Activated naive CD4-positive, alpha-beta T cell treated with anti-CD3 and anti-CD28 coated beads for 36 hours (primary cell): ENCODE results near the gene STX4. TPM values are rescaled to one million over a fixed set of nuclear protein-coding genes. Genes with fewer than 3 reads are reported as not detected.

ENCODE experiments used
- CTCF ChIA-PET: fragments of 350-600 bp; sonication (Branson Sonifier 250); formaldehyde crosslinking; loops from one replicate; lab custom pipeline; 2021; ENCODE audit warnings: antibody characterized with exemption; lab: Charles Lee
- DNase-seq: peaks from one replicate; pipeline ENCODE4 v3.0.0-alpha.2; 2020
- H3K27ac Mint-ChIP-seq: one replicate; pipeline ENCODE4 v1.8.0; 2021; ENCODE audit warnings: mild to moderate bottlenecking, mixed read lengths
- H3K27me3 Mint-ChIP-seq: one replicate; pipeline ENCODE4 v1.8.0; 2021; ENCODE audit warnings: low read depth, mixed read lengths
- H3K36me3 Mint-ChIP-seq: one replicate; pipeline ENCODE4 v1.8.0; 2021; ENCODE audit warnings: low read depth, mixed read lengths
- H3K4me1 Mint-ChIP-seq: one replicate; pipeline ENCODE4 v1.8.0; 2021; ENCODE audit warnings: low read depth, mixed read lengths
- H3K4me3 Mint-ChIP-seq: one replicate; pipeline ENCODE4 v1.8.0; 2021; ENCODE audit warnings: mild to moderate bottlenecking, moderate library complexity, mixed read lengths
- H3K9me3 Mint-ChIP-seq: one replicate; pipeline ENCODE4 v1.8.0; 2021; ENCODE audit warnings: mixed read lengths
- intact Hi-C: fragments of 100-400 bp; cut with micrococcal nuclease; formaldehyde crosslinking; loops from one replicate; pipeline ENCODE4 v1.15.1; 2023
- total RNA-seq, 2 experiments: library from RNA; stranded (reverse); gene quantifications; one replicate each; pipeline ENCODE4 v1.2.3, GENCODE V29; 2021

The STX4 gene
- total RNA-seq, 2 experiments from 2014 or later, result 32.9 to 38.0 TPM

- Mint-ChIP-seq H3K4me3 (no peak overlapping the region), H3K4me1 (peaks cover 35% of the 10 kb centered on the region), H3K27ac (no peak overlapping the region), H3K9me3 (no peaks in the 10 kb centered on the region), H3K27me3 (no peaks in the 10 kb centered on the region), H3K36me3 (peaks cover 19% of the 10 kb centered on the region)
- CTCF ChIA-PET, result interaction anchor here (0.7 kb wide), 1 partner anchor 79 kb away, joined by 3 read pairs; no protein-coding TSS in a partner anchor
- intact Hi-C loops, result no loop called here
- no peak for DNase-seq
Observed at GRCh38 chr16:31063495-31063842, 30.1 kb downstream of the STX4 start.

DNA sequence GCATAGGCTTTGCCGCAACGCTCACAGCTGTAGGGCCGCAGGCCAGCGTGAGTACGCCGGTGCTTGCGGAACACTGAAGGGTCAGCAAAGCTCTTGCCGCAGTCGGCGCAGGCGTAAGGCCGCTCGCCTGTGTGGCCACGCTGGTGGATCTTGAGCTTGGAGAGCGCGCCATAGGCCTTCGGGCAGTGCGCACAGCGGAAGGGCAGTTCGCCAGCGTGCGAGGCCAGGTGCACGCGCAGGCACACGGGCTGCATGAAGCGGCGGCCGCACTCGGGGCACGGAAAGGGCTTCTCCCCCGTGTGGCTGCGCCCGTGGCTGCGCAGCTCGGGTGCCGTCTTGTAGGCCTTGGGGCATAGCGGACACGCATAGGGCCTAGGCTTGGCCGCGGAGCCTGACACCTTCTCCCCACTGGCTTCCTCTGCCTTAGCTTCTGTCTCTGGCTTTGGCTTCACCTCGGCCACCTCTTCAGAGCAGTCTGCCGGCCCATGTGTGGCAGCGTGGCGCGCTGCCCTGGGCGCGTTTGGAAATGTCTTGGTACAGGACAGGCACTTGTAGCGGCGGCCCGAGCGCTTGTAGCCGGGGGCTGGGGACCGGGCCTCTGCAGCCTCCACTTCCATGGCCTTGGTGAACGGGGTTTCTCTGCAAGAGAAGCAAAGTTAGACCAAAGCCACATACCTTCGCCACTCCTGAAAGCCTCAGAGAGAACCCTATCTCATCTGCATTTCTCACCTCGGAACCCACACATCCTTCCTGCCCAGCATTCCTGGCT is 30.7 kb downstream of the STX4 start:
- CTCF ChIA-PET, result no interaction called here
- Mint-ChIP-seq H3K27me3 (no peaks in the 10 kb centered on the region), H3K4me1 (peaks cover 38% of the 10 kb centered on the region), H3K27ac (peak overlapping the region; percentile 6), H3K9me3 (no peaks in the 10 kb centered on the region), H3K4me3 (no peak overlapping the region), H3K36me3 (peaks cover 19% of the 10 kb centered on the region)
- intact Hi-C loops, result no loop called here
- peak; percentile 13 for DNase-seq

DNA sequence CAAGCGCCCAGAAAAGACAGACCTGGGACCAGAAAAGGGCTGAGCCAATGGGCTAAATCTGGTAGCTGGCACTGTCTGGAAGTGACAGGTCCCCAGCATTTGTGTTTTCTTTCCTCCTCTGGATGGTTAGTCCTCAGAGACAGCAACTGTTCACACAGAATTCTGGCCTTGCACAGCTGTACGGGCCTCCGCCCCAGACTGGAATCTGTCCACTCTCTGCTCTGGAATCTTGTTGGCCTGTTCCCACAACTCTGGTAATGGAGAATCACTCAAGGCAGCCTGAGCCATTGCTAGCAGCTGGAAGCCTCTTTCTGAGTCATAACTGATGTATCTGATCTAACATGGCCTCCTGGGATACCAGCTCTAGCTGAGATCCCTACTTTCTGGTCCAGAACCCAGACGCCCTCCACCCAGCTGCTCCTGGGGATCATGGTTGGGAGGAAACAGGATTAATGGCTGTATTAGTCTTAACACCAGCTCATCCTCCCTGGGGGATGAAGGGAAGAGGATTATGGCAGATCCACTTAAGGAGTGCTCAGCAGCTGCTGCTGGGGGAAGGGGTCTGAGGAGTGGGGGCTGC is 31.6 kb downstream of the STX4 start:
- H3K4me3 Mint-ChIP-seq, result no peak overlapping the region
- CTCF ChIA-PET, result interaction anchor here (0.8 to 1.0 kb wide), 2 partner anchors 42 to 77 kb away, joined by 3 read pairs; no protein-coding TSS in a partner anchor
- intact Hi-C loops, result no loop called here
- H3K9me3 Mint-ChIP-seq, result no peaks in the 10 kb centered on the region
- H3K36me3 Mint-ChIP-seq, result peaks cover 17% of the 10 kb centered on the region
- DNase-seq, result no peak
- H3K27ac Mint-ChIP-seq, result peak overlapping the region; percentile 37
- H3K27me3 Mint-ChIP-seq, result no peaks in the 10 kb centered on the region
- peaks cover 42% of the 10 kb centered on the region for H3K4me1 Mint-ChIP-seq

- Mint-ChIP-seq H3K36me3 (peaks cover 15% of the 10 kb centered on the region), H3K27me3 (no peaks in the 10 kb centered on the region), H3K4me1 (peaks cover 51% of the 10 kb centered on the region), H3K9me3 (no peaks in the 10 kb centered on the region), H3K27ac (no peak overlapping the region), H3K4me3 (no peak overlapping the region)
- intact Hi-C loops, result no loop called here
- DNase-seq, result no peak
- CTCF ChIA-PET, result no interaction called here
Observed at GRCh38 chr16:31067342-31067741, 34.0 kb downstream of the STX4 start.

GRCh38 chr16:31071861-31072260 is 38.5 kb downstream of the STX4 start:
- peak overlapping the region; percentile 88 for H3K27ac Mint-ChIP-seq
- intact Hi-C loops, result loop anchor here (2.0 to 10.0 kb wide), 3 partner anchors 195 to 797 kb away; no protein-coding TSS in a partner anchor
- no peaks in the 10 kb centered on the region for H3K9me3 Mint-ChIP-seq
- H3K4me3 Mint-ChIP-seq, result peak overlapping the region; percentile 88
- DNase-seq, result peak; percentile 12
- no peaks in the 10 kb centered on the region for H3K27me3 Mint-ChIP-seq
- H3K36me3 Mint-ChIP-seq, result peaks cover 12% of the 10 kb centered on the region
- H3K4me1 Mint-ChIP-seq, result peaks cover 35% of the 10 kb centered on the region
- CTCF ChIA-PET, result interaction anchor here (0.8 kb wide), 1 partner anchor 70 kb away, joined by 3 read pairs; no protein-coding TSS in a partner anchor

GRCh38 chr16:31072540-31073141 is 39.3 kb downstream of the STX4 start:
- intact Hi-C loops, result loop anchor here (1.0 to 10.0 kb wide), 5 partner anchors 107 to 796 kb away; no protein-coding TSS in a partner anchor
- Mint-ChIP-seq H3K4me1 (peaks cover 35% of the 10 kb centered on the region), H3K27ac (peak overlapping the region; percentile 88)

GRCh38 chr16:31073142-31073969 is 40.0 kb downstream of the STX4 start:
- peak overlapping the region; percentile 94 for H3K4me3 Mint-ChIP-seq
- peak; percentile 94 for DNase-seq
- CTCF ChIA-PET, result interaction anchor here (0.6 to 1.7 kb wide), 4 partner anchors 20 to 131 kb away, joined by 3 to 6 read pairs (median 3); partner anchors contain the start of gene KAT8
- peaks cover 20% of the 10 kb centered on the region for H3K36me3 Mint-ChIP-seq
- intact Hi-C loops, result loop anchor here (1.0 to 10.0 kb wide), 5 partner anchors 106 to 795 kb away; no protein-coding TSS in a partner anchor
- H3K9me3 Mint-ChIP-seq, result no peaks in the 10 kb centered on the region
- H3K4me1 Mint-ChIP-seq, result peaks cover 37% of the 10 kb centered on the region
- H3K27ac Mint-ChIP-seq, result peak overlapping the region; percentile 93
- no peaks in the 10 kb centered on the region for H3K27me3 Mint-ChIP-seq

More at GRCh38 chr16:31072540-31073141, 39.3 kb downstream of the STX4 start:
- Mint-ChIP-seq H3K27me3 (no peaks in the 10 kb centered on the region), H3K9me3 (no peaks in the 10 kb centered on the region), H3K36me3 (peaks cover 12% of the 10 kb centered on the region), H3K4me3 (peak overlapping the region; percentile 88)
- DNase-seq, result peak; percentile 65
- CTCF ChIA-PET, result interaction anchor here (0.7 to 1.7 kb wide), 3 partner anchors 20 to 70 kb away, joined by 3 to 6 read pairs (median 3); partner anchors contain the start of gene KAT8

DNA sequence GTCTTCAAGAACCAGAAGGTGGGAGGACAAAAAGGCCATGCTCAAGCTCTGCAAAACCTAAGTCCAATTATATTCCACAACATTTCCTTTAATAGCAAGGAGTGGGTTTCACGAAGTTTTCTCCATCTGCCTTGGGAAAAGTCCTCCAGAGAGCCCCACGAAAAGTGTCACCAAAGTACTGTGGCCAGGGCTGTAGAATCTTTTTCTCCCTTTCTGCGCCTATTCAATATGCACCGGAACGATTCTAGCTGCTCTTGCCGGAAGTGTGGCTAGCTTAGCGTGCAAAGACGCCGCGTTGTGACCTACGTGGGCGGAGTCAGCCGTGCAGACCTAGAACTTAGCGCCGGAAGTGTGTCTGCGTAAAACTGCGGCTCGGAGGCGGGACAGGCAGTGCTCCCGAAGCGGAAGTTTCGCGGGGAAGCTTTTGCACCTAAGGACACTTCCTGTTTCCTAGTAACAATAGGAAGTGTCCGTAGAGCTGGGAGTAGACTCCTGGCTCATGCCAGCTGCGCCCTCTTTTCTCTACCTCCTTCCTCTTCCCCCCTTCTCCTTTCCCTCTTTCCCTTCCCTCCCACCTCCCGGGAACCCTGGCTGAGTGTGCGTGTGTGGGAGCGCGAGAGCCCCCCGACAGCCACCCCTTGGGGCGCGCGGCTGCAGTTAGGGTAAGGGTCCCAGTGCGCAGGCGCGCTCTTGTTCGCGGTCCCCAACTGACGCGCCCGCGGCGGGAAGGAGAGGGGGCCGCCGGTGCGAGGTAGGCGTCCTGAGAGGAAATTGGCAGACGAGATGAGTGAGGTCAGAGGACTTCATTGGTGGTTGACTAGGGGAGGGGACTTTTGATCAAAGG is 40.8 kb downstream of the STX4 start, which contains the start of the genes ZNF646 and ZNF668:
TSS of gene ZNF646 (plus strand) at position 453 of the 844 bp plus-strand sequence. CDS start 1,903 bp downstream, outside the sequence.
TSS of gene ZNF668 (minus strand) at position 271 of the 844 bp plus-strand sequence. CDS start 9,781 bp downstream, outside the sequence.
- Mint-ChIP-seq H3K27me3 (no peaks in the 10 kb centered on the region), H3K4me1 (peaks cover 31% of the 10 kb centered on the region), H3K4me3 (peak within 1 kb of the TSS; percentile 94), H3K36me3 (peaks cover 26% of the 10 kb centered on the region), H3K27ac (peak within 1 kb of the TSS; percentile 93), H3K9me3 (no peaks in the 10 kb centered on the region)
- DNase-seq, result peak; percentile 99
- intact Hi-C loops, result loop anchor here (1.0 to 10.0 kb wide), 14 partner anchors 20 to 795 kb away; partner anchors contain the start of genes ARMC5, KAT8, PHKG2 and SETD1A
- CTCF ChIA-PET, result interaction anchor here (1.3 to 1.7 kb wide), 2 partner anchors 19 to 68 kb away, joined by 3 to 6 read pairs; no protein-coding TSS in a partner anchor

DNA sequence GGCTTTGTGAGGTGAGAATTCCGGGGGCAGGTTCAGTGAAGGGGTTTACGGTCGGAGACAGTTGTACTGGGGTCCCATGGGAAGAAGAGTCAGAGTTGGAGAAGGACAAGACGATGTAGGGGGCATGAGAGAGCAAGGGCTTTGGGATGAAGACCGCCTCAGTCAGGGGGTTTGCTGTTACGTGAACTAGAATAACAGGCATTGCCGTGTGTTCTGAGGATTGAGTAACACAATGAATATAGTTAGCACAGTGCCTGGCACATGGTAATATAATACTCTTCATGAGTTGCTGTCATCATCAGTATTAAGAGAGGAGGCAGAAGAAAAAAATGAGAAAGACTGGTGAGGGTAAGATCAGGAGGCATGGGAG is 41.4 kb downstream of the STX4 start:
- Mint-ChIP-seq H3K36me3 (peaks cover 29% of the 10 kb centered on the region), H3K4me1 (peaks cover 29% of the 10 kb centered on the region), H3K9me3 (no peaks in the 10 kb centered on the region), H3K27ac (peak overlapping the region; percentile 93), H3K4me3 (peak overlapping the region; percentile 94), H3K27me3 (no peaks in the 10 kb centered on the region)
- intact Hi-C loops, result loop anchor here (1.0 to 10.0 kb wide), 10 partner anchors 20 to 630 kb away; partner anchors contain the start of genes ARMC5, KAT8, PHKG2 and SETD1A
- CTCF ChIA-PET, result no interaction called here
- DNase-seq, result no peak

GRCh38 chr16:31076319-31076718 is 43.0 kb downstream of the STX4 start:
- CTCF ChIA-PET, result interaction anchor here (1.0 kb wide), 1 partner anchor 16 kb away, joined by 3 read pairs; no protein-coding TSS in a partner anchor
- intact Hi-C loops, result loop anchor here (10.0 kb wide), 1 partner anchor 628 kb away; no protein-coding TSS in a partner anchor
- H3K9me3 Mint-ChIP-seq, result no peaks in the 10 kb centered on the region
- peak overlapping the region; percentile 94 for H3K4me3 Mint-ChIP-seq
- H3K36me3 Mint-ChIP-seq, result peaks cover 32% of the 10 kb centered on the region
- H3K4me1 Mint-ChIP-seq, result peaks cover 33% of the 10 kb centered on the region
- no peaks in the 10 kb centered on the region for H3K27me3 Mint-ChIP-seq
- DNase-seq, result no peak
- no peak overlapping the region for H3K27ac Mint-ChIP-seq
